ENCODE data around the gene KLHL34.

GRCh38 chrX:21705225-21705624 is 47.1 kb upstream of the KLHL34 start:
- no peak for TF ChIP-seq SPI1 (IDR thresholded peaks at IDR 0.05; ENCODE audit: borderline replicate concordance, low read depth)
- TF ChIP-seq CTCF (IDR thresholded peaks at IDR 0.05; ENCODE audit: insufficient read depth, low read length): no peak
- no peak for TF ChIP-seq GABPA (IDR thresholded peaks at IDR 0.05; ENCODE audit: low read depth)
- no peak for TF ChIP-seq REST (IDR thresholded peaks at IDR 0.05; ENCODE audit: insufficient replicate concordance, low read depth)

All from HL-60 (cell line).